Parathyroid adenoma (tissue), 2 donors: Measurements from ENCODE around the gene TPRG1L.

Experiments
- H2AFZ ChIP-seq: fragments of 300-600 bp; sonication (generic); one replicate; pipeline ENCODE4 v1.7.0; 2017; ENCODE audit warnings: antibody characterized with exemption, mild to moderate bottlenecking
- H3K27ac ChIP-seq: fragments of 300-600 bp; sonication (generic); one replicate; pipeline ENCODE4 v1.7.0; 2017
- H3K27me3 ChIP-seq: fragments of 300-600 bp; sonication (generic); one replicate; pipeline ENCODE4 v1.7.0; 2017; ENCODE audit warnings: low read length; ENCODE audit not compliant: control insufficient read depth, insufficient read depth
- H3K36me3 ChIP-seq: fragments of 300-600 bp; sonication (generic); one replicate; pipeline ENCODE4 v1.7.0; 2017; ENCODE audit warnings: low read length; ENCODE audit not compliant: control insufficient read depth, insufficient read depth
- H3K4me1 ChIP-seq: fragments of 300-600 bp; sonication (generic); one replicate; pipeline ENCODE4 v1.7.0; 2017; ENCODE audit warnings: control low read depth
- H3K4me2 ChIP-seq: fragments of 300-600 bp; sonication (generic); one replicate; pipeline ENCODE4 v1.7.0; 2017; ENCODE audit warnings: low read length
- H3K4me3 ChIP-seq: fragments of 300-600 bp; sonication (generic); one replicate; pipeline ENCODE4 v1.7.0; 2017; ENCODE audit warnings: low read depth, low read length
- H3K79me2 ChIP-seq: fragments of 300-600 bp; sonication (generic); one replicate; pipeline ENCODE4 v1.7.0; 2017; ENCODE audit warnings: control low read depth
- H3K9ac ChIP-seq: fragments of 300-600 bp; sonication (generic); one replicate; pipeline ENCODE4 v1.7.0; 2017; ENCODE audit warnings: mild to moderate bottlenecking
- H3K9me3 ChIP-seq: fragments of 300-600 bp; sonication (generic); one replicate; pipeline ENCODE4 v1.7.0; 2017; ENCODE audit warnings: low read length; ENCODE audit not compliant: control insufficient read depth
- TF ChIP-seq, protein P1 (sequence below): fragments of 300-600 bp; sonication (generic); IDR thresholded peaks from one replicate; pipeline ENCODE4 v1.7.0; 2017; ENCODE audit warnings: antibody characterized with exemption, mild to moderate bottlenecking
- donor health status: primary hyperparathyroidism.

TPRG1L gene

DNA sequence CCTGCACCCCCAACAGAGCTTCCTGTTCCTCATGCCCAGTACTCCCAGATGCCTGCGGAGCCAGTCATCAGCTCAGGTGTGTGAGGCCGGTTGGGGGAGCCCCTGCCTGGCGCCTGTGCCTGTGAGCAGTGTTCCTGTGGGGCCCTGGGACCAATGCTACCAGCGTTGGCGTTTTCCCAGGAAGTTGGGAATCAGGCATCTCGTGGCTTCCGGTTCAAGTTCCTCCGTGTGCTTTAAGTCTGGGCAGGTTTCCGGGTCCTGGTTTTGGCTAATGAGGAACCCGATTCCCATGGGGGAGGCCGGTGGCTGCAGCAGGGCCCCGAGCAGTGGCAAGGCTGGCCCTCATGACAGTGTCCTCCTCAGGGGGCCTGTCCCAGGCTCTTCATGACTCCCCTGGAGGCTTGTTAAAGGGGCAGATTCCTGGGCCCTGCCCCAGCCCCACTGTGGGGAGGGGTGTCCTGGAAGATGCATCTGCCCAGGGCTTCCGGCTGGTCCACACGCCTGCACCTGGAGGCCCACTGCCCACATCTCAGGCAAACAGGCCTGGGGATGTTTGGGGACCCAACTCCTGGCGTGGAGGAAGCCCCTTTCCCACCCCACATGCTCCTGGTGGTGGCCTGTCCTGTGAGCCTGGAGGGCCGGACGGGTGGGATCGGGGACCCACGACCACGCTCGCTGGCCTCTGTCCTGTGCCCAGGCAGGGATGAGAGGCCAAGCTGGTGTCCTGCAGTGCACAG, 53.7 kb downstream of the TPRG1L start:
- no peak overlapping the region for H3K4me2 ChIP-seq
- H3K4me3 ChIP-seq: no peak overlapping the region
- H3K4me1 ChIP-seq: no peaks in the 10 kb centered on the region
- no peaks in the 10 kb centered on the region for H3K36me3 ChIP-seq
- TF ChIP-seq, protein P1, sequence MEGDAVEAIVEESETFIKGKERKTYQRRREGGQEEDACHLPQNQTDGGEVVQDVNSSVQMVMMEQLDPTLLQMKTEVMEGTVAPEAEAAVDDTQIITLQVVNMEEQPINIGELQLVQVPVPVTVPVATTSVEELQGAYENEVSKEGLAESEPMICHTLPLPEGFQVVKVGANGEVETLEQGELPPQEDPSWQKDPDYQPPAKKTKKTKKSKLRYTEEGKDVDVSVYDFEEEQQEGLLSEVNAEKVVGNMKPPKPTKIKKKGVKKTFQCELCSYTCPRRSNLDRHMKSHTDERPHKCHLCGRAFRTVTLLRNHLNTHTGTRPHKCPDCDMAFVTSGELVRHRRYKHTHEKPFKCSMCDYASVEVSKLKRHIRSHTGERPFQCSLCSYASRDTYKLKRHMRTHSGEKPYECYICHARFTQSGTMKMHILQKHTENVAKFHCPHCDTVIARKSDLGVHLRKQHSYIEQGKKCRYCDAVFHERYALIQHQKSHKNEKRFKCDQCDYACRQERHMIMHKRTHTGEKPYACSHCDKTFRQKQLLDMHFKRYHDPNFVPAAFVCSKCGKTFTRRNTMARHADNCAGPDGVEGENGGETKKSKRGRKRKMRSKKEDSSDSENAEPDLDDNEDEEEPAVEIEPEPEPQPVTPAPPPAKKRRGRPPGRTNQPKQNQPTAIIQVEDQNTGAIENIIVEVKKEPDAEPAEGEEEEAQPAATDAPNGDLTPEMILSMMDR: no peak
- no peak overlapping the region for H3K9ac ChIP-seq
- no peaks in the 10 kb centered on the region for H3K79me2 ChIP-seq
- H2AFZ ChIP-seq: no peak overlapping the region
- H3K27ac ChIP-seq: no peak overlapping the region
- no peaks in the 10 kb centered on the region for H3K27me3 ChIP-seq
- no peaks in the 10 kb centered on the region for H3K9me3 ChIP-seq

DNA sequence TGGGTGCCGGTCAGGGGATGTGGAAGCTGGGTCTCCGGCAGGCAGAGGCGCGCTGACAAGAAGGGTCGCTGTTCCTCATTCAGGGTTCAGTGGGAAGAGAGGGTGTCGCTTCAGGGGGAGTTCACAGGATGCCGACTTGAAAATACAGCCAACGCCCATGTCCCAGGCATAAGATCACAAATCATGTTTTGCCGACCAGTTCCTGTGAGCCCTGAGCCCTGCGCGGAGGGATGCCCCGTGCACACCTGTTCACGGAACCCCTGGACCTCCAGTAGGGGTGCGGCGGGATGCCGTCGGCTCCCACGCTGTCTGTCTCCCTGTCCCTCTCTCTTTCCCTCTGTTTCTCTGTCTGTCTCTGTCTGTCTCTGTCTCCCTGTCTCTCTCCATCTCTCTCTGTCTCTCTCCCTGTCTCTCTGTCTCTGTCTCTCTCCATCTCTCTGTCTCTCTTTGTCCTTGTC, 54.3 kb downstream of the TPRG1L start:
- H3K4me1 ChIP-seq: no peaks in the 10 kb centered on the region
- H3K9ac ChIP-seq: no peak overlapping the region
- H3K9me3 ChIP-seq: no peaks in the 10 kb centered on the region
- H3K27ac ChIP-seq: no peak overlapping the region
- H3K36me3 ChIP-seq: no peaks in the 10 kb centered on the region
- no peak overlapping the region for H3K4me2 ChIP-seq
- no peak overlapping the region for H3K4me3 ChIP-seq
- H2AFZ ChIP-seq: no peak overlapping the region
- H3K79me2 ChIP-seq: no peaks in the 10 kb centered on the region
- no peaks in the 10 kb centered on the region for H3K27me3 ChIP-seq
- TF ChIP-seq, protein P1: no peak
